Lung (tissue), 16 donors: Measurements from ENCODE around the gene TBL2. TPM values are rescaled to one million over a fixed set of nuclear protein-coding genes. Genes with fewer than 3 reads are reported as not detected.

ENCODE experiments used
- ATAC-seq: fragments of 200-7000 bp; cut with Tn5 transposase; one replicate; pipeline ENCODE4 v1.9.1; 2020; ENCODE audit warnings: moderate number of reproducible peaks; ENCODE audit not compliant: insufficient read depth, low FRiP score
- DNase-seq, 3 donors: peaks; one replicate each; pipeline ENCODE4 v3.0.0-alpha.2; 2013 to 2017
- H3K27ac ChIP-seq, 2 donors: one replicate each; pipeline ENCODE4 v1.5.1; 2013; ENCODE audit warnings: mild to moderate bottlenecking in 2 of 2, moderate library complexity in 2 of 2, control low read depth in 1 of 2, inconsistent platforms in 1 of 2, low read depth in 1 of 2, low read length in 1 of 2
- H3K27me3 ChIP-seq, 3 donors: one replicate each; pipeline ENCODE4 v1.5.1; 2013; ENCODE audit warnings: low read length in 2 of 3; ENCODE audit not compliant: control insufficient read depth in 3 of 3, insufficient read depth in 3 of 3
- H3K36me3 ChIP-seq, 4 donors: one replicate each; pipeline ENCODE4 v1.5.1; 2013; ENCODE audit warnings: low read length in 4 of 4, mild to moderate bottlenecking in 1 of 4, moderate library complexity in 1 of 4; ENCODE audit not compliant: control insufficient read depth in 4 of 4, insufficient read depth in 4 of 4
- H3K4me1 ChIP-seq, 5 donors: one replicate each; pipeline ENCODE4 v1.5.1; 2013; ENCODE audit warnings: low read length in 5 of 5, mild to moderate bottlenecking in 2 of 5, moderate library complexity in 1 of 5; ENCODE audit not compliant: control insufficient read depth in 5 of 5, insufficient read depth in 5 of 5
- H3K4me3 ChIP-seq: one replicate; pipeline ENCODE4 v1.5.1; 2013; ENCODE audit warnings: mild to moderate bottlenecking, control low read depth, moderate library complexity
- H3K9ac ChIP-seq, 2 donors: one replicate each; pipeline ENCODE4 v1.5.1; 2013; ENCODE audit warnings: low read length in 2 of 2, control low read depth in 1 of 2; ENCODE audit not compliant: insufficient read depth in 1 of 2
- H3K9me3 ChIP-seq, 4 donors: one replicate each; pipeline ENCODE4 v1.5.1; 2013; ENCODE audit warnings: low read length in 3 of 4, mild to moderate bottlenecking in 1 of 4, moderate library complexity in 1 of 4; ENCODE audit not compliant: control insufficient read depth in 4 of 4, insufficient read depth in 3 of 4
- WGBS, 2 donors: extraction: QIAGEN DNeasy Blood & Tissue Kit; methylation state at CpG; one replicate each; pipeline ENCODE4 v1.1.7; 2013; 5-methylcytosine and 5-hydroxymethylcytosine counted together
- long read RNA-seq, 5 donors: transcript quantifications; one replicate each; lab custom pipeline, GENCODE V29; 2026
- polyA plus RNA-seq, 2 donors: library from polyadenylated mRNA; stranded (reverse); fragments of 200-250 nt; gene quantifications; one replicate each; pipeline ENCODE4 v1.2.1, GENCODE V29; 2013
- total RNA-seq, 2 donors: library from RNA; depleted of rRNA in 1 of 2; stranded (reverse); fragments of >200 nt in 1 of 2; gene quantifications; one replicate each; pipeline ENCODE4 v1.2.1, GENCODE V29; 2014 to 2021
- TF ChIP-seq, protein P1 (sequence below): IDR thresholded peaks from 2 replicates; pipeline ENCODE4 v1.5.1; 2012; ENCODE audit warnings: mild to moderate bottlenecking; ENCODE audit errors: control extremely low read depth, extremely low read depth
- donor health status: control.
- donor health status: control.
- donor health status: Bipolar disorder and iron deficiency.
- donor health status: healthy.
- donor health status: DM: yes; HTN: yes; CAD: no.

The TBL2 gene
- 10 to 100 TPM; 39.5 to 48.2 TPM for total RNA-seq
- 10 to 100 TPM; 12.8 to 49.2 TPM for polyA plus RNA-seq
- long read RNA-seq, donor 1, full-length matches to known transcripts: 5 of 10 reads
- long read RNA-seq, donor 1, partial matches to known transcripts: 5 of 10 reads
- long read RNA-seq, donor 1, other reads (novel, unspliced or antisense): 0 of 10 reads
- long read RNA-seq, donor 2, full-length matches to known transcripts: 4 of 4 reads
- long read RNA-seq, donor 2, partial matches to known transcripts: 0 of 4 reads
- long read RNA-seq, donor 2, other reads (novel, unspliced or antisense): 0 of 4 reads
- long read RNA-seq, donor 3, full-length matches to known transcripts: 5 of 5 reads
- long read RNA-seq, donor 3, partial matches to known transcripts: 0 of 5 reads
- long read RNA-seq, donor 3, other reads (novel, unspliced or antisense): 0 of 5 reads
- long read RNA-seq, donor 4, full-length matches to known transcripts: 2 of 7 reads
- long read RNA-seq, donor 4, partial matches to known transcripts: 5 of 7 reads
- long read RNA-seq, donor 4, other reads (novel, unspliced or antisense): 0 of 7 reads
- long read RNA-seq, donor 5, full-length matches to known transcripts: 7 of 7 reads
- long read RNA-seq, donor 5, partial matches to known transcripts: 0 of 7 reads
- long read RNA-seq, donor 5, other reads (novel, unspliced or antisense): 0 of 7 reads

GRCh38 chr7:73578342-73579128, at the start of gene TBL2:
Gene TBL2 (minus strand): TSS chr7:73578579. CDS start chr7:73578549, 30 bp downstream.
- peak within 1 kb of the TSS; percentile 90 to 93 for H3K27ac ChIP-seq
- TF ChIP-seq, protein P1, sequence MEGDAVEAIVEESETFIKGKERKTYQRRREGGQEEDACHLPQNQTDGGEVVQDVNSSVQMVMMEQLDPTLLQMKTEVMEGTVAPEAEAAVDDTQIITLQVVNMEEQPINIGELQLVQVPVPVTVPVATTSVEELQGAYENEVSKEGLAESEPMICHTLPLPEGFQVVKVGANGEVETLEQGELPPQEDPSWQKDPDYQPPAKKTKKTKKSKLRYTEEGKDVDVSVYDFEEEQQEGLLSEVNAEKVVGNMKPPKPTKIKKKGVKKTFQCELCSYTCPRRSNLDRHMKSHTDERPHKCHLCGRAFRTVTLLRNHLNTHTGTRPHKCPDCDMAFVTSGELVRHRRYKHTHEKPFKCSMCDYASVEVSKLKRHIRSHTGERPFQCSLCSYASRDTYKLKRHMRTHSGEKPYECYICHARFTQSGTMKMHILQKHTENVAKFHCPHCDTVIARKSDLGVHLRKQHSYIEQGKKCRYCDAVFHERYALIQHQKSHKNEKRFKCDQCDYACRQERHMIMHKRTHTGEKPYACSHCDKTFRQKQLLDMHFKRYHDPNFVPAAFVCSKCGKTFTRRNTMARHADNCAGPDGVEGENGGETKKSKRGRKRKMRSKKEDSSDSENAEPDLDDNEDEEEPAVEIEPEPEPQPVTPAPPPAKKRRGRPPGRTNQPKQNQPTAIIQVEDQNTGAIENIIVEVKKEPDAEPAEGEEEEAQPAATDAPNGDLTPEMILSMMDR: no peak
- H3K9me3 ChIP-seq: no peaks in the 10 kb centered on the region
- peaks cover 0 to 9% (median 3%) of the 10 kb centered on the region in 5 donors for H3K4me1 ChIP-seq
- DNase-seq (peak; percentile 99), ATAC-seq (peak; percentile 98)
- H3K27me3 ChIP-seq: no peaks in the 10 kb centered on the region
- peaks cover 10 to 18% (median 11%) of the 10 kb centered on the region in 4 donors for H3K36me3 ChIP-seq
- WGBS, 2 donors: 0% methylated on average over 57 to 75 of the region's 75 CpGs
- peak within 1 kb of the TSS; percentile 80 for H3K4me3 ChIP-seq
- H3K9ac ChIP-seq: peak within 1 kb of the TSS; percentile 57 to 91

DNA sequence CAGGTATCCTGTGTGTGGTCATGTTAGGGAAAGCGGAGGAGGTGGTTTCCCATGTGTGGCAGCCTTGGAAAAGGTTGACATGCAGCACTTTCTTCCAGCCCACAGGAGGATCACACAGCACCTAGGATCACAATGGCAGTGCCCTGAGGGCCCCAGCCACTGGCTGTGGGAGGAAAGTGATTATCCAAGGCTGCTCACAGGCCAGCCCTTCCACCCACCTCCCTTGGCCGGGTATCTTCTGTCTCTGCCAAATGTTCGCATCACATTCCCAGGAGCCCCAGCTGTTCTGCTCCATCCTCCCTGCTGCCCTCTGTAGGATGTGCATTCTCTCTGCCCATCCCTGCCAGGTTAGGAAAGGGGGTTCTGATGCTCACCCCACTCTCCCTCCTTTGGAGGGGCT, 48.4 kb upstream of the TBL2 start:
- Histone ChIP-seq H3K9me3 (no peaks in the 10 kb centered on the region), H3K27ac (no peak overlapping the region), H3K27me3 (peaks cover 4 to 46% (median 15%) of the 10 kb centered on the region in 3 donors), H3K4me1 (peaks cover 0 to 12% (median 7%) of the 10 kb centered on the region in 5 donors), H3K4me3 (no peak overlapping the region), H3K9ac (no peak overlapping the region), H3K36me3 (no peaks in the 10 kb centered on the region)
- TF ChIP-seq, protein P1: no peak
- WGBS, 2 donors: 30 to 46% methylated on average over 3 of the region's 3 CpGs
- ATAC-seq (no peak), DNase-seq (no peak)

DNA sequence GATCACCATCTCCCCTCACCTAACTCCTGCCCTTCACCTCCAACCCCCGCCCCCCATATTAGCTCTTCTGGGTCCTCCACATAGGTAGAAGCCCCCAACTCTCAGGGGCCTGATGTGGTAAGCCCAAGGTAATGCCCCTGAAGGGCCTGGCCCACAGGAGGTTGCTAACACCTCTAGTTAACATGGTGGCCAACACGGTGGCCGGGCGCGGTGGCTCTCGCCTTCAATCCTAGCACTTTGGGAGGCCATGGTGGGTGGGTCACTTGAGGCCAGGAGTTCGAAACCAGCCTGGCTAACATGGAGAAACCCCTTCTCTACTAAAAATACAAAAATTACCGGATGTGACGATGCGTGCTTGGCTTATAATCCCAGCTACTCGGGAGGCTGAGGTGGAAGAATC, 46.9 kb upstream of the TBL2 start:
- no peak for ATAC-seq
- H3K9me3 ChIP-seq: no peaks in the 10 kb centered on the region
- H3K4me1 ChIP-seq: peaks cover 0 to 12% (median 7%) of the 10 kb centered on the region in 5 donors
- H3K4me3 ChIP-seq: no peak overlapping the region
- no peaks in the 10 kb centered on the region for H3K36me3 ChIP-seq
- no peak for DNase-seq
- TF ChIP-seq, protein P1: no peak
- peaks cover 4 to 49% (median 17%) of the 10 kb centered on the region in 3 donors for H3K27me3 ChIP-seq
- no peak overlapping the region for H3K9ac ChIP-seq
- WGBS, 2 donors: 92% methylated on average over 11 of the region's 11 CpGs
- H3K27ac ChIP-seq: no peak overlapping the region
